22Rv1 (cell line): ENCODE data around the gene TTC21B.
"Not testable (repeated sequence)": the region's sequence is repeated elsewhere in the genome, so short reads cannot be mapped to it uniquely, and the experiment has no call there.

Source experiments
- H3K27ac ChIP-seq: fragments of 450-650 bp; 2 replicates; pipeline ENCODE4 v1.5.1; 2017
- ZFX ChIP-seq: fragments of 450-650 bp; IDR thresholded peaks from 2 replicates; pipeline ENCODE4 v1.6.1; 2017; ENCODE audit warnings: antibody characterized with exemption, borderline replicate concordance
- TF ChIP-seq, protein P1 (sequence below): fragments of 450-650 bp; IDR thresholded peaks from 2 replicates; pipeline ENCODE4 v1.5.1; 2017; ENCODE audit warnings: mild to moderate bottlenecking

The TTC21B gene

DNA sequence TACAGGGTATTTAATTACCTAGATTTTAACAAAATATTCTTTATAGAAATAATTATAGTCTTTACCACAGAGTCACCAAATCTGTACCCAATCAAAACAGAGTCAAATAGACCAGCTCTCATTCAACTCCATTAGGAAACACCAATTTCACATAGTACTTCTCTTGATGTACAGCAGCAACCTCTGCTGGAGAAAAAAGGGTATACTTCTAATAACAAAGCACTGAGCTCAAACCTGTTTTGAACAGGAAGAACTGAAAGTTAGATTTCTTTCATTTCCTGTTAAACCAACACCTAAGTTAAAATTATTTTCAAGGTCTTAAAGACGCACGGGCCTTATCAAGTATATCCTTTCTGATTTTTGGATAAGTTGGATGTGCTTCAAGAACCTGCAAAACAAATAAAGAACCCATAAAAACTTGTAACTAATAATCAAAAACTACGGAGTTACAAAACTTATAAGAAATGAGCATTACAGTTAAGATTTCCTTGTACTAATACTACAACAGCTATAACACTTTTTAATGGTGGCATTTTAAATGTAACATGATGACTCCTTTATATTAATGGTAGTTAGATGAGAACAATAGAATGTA is 79.0 kb downstream of the TTC21B start:
- no peak overlapping the region for H3K27ac ChIP-seq
- TF ChIP-seq, protein P1, sequence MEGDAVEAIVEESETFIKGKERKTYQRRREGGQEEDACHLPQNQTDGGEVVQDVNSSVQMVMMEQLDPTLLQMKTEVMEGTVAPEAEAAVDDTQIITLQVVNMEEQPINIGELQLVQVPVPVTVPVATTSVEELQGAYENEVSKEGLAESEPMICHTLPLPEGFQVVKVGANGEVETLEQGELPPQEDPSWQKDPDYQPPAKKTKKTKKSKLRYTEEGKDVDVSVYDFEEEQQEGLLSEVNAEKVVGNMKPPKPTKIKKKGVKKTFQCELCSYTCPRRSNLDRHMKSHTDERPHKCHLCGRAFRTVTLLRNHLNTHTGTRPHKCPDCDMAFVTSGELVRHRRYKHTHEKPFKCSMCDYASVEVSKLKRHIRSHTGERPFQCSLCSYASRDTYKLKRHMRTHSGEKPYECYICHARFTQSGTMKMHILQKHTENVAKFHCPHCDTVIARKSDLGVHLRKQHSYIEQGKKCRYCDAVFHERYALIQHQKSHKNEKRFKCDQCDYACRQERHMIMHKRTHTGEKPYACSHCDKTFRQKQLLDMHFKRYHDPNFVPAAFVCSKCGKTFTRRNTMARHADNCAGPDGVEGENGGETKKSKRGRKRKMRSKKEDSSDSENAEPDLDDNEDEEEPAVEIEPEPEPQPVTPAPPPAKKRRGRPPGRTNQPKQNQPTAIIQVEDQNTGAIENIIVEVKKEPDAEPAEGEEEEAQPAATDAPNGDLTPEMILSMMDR: peak; percentile 68
- no peak for TF ChIP-seq ZFX

DNA sequence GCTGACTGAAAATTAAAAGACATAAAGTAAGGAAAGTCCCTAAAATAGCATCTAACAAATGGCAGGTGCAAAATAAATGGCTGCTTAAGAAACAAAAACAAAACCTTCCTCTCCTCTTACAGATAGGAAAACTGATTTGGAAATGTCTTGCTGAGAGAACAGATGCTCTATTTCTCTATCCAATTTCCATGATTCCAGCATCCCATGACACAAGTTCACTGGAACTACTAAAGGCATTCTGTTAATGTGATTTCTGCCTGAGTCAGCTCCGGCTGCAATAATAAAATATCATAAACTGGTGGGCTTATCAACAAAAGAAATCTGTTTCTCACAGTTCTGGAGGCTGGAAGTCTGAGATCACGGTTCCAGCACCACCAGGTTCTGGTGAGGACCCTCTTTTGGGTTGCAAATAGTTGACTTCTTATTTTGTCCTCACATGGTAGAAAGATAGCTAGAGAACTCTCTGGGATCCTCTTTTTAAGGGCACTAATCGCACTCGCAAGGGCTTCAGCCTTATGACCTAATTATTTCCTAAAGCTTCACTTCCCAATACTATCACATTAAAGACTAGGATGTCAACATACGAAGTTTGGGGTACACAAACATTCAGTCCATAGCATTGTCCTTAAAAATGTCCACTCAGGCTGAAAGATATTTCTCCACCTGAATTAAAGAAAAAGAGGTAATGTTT is 81.3 kb downstream of the TTC21B start:
- TF ChIP-seq ZFX: no peak
- TF ChIP-seq, protein P1: no peak
- H3K27ac ChIP-seq: no peak overlapping the region

DNA sequence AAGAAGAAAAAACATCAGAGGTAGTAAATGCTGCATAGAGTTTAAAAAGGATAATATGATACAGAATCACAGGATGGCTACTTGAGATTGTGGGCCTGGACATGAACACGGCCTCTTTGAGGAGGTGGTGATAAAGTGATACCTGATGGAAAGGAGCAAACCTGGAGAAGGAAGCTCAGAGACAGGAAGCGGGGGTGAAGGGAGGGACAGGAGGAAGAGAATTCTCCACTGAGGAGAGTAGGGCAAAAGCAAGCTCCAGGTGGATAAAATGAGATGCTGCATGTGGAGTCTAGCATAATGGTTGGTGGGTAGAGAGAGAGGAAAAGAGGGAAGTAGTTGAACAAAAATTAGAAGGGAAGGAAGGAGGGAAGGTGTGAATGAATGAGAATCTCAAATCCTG is 82.6 kb downstream of the TTC21B start:
- no peak overlapping the region for H3K27ac ChIP-seq
- no peak for TF ChIP-seq ZFX

DNA sequence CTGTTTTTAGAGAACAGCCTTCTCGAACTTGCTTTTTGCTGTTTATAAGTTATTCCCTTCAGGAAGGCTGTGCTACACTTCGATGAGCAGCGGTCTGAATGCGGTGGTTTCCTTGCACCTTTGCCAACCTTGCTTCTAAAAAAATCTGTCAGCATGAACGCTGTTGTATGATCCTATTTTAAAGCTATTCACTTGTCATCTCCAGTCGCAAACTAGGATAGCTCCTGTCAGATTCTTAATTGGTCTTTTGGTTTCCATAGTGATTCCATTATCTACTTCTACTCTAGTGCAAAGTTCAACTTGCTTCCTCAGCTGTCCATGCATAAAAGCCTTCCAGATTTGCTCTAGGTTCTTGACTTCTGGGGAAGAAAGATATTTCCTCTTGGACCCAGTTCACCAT is 83.2 kb downstream of the TTC21B start:
- no peak overlapping the region for H3K27ac ChIP-seq
- no peak for TF ChIP-seq ZFX
- TF ChIP-seq, protein P1: no peak

DNA sequence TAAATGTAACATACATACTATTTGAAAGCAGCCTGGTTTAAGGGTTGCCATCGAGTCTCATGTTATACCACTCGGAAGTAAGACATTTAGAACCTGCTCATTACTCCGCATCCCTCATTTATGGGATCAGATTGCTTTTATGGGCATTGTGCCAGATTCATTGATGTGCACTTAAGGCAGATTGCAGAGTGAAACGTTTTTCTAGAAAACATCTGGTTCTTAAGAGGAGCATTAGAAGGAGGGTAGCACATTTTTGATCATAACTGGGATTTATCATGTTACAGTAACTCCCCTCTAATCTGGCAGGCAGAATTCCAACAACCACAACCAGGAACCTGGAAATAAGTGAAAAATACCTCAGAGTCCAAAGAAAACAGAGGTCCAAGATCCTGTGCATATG is 85.4 kb downstream of the TTC21B start:
- TF ChIP-seq, protein P1: no peak
- no peak for TF ChIP-seq ZFX
- H3K27ac ChIP-seq: no peak overlapping the region

DNA sequence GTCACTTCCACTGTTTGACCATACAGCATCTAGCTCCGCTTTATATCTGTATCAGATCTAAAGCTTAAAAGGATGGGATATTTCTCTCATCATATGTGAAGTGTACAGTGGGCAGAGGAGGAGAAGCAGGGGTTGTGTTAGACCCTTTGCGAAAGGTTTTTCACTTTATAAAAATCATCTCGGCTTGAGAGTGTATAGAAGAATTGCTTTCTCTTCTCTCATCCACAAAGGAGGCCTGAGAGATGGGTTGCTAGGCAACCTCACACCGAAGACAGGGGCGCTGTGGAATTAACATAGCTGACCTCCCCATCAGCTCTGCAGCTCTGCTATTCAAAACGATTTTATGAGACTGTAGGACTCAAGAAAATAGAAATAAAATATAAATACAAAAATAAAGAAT is 89.3 kb downstream of the TTC21B start:
- H3K27ac ChIP-seq: no peak overlapping the region
- TF ChIP-seq, protein P1: no peak
- TF ChIP-seq ZFX: no peak

DNA sequence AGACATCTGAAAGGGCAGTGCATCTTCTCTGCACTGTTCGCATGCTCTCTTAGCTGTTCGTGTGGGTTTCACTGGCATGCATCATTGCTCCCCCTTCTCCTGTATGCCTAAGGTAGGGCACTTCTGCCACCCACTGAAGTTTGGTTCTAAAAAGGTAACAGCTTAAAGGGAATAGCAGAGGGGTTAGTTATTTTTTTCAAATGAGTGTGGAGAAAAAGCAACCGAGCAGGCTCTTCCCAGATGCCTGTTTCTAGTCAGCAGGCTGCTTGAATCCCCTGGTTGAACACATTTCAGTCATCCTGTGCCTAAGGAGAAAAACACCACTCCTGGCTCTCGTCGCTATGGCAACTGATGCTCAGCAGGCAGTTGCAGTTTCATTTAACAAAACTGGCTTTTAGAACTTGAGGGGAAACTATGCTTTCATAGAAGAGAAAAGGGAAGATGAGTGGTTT is 89.7 kb downstream of the TTC21B start:
- TF ChIP-seq, protein P1: no peak
- no peak for TF ChIP-seq ZFX

DNA sequence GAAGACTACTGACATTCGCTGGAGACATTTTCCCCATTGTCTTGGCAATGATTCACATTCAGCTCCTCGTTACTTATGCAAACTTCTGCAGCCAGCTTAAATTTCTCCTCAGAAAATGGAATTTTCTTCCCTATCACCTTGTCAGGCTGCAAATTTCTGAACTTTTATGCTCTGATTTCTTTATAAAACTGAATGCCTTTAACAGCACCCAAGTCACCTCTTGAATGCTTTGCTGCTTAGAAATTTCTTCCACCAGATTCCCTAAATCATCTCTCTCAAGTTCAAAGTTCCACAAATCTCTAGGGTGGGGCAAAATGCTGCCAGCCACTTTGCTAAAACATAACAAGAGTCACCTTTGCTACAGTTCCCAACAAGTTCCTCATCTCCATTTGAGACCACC is 92.5 kb downstream of the TTC21B start:
- not testable (repeated sequence) for H3K27ac ChIP-seq

More for the DNA sequence above, 89.7 kb downstream of the TTC21B start:
- H3K27ac ChIP-seq: no peak overlapping the region

DNA sequence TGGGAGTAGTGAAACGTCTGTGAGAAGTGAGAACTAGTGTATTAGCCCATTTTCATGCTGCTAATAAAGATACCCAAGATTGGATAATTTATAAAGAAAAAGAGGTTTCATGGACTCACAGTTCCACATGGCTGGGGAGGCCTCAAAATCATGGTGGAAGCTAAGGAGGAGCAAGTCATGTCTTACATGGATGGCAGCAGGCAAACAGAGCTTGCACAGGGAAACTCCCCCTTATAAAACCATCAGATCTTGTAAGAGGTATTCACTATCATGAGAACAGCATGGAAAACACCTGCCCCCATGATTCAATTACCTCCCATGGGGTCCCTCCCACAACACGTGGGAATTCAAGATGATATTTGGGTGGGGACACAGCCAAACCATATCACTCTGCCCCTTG is 93.9 kb downstream of the TTC21B start:
- not testable (repeated sequence) for H3K27ac ChIP-seq
